Measurements from ENCODE around the gene SLC17A7.
A peak's percentile ranks its signal among the peaks of the same experiment; 100 is the strongest.

SLC17A7 gene

DNA sequence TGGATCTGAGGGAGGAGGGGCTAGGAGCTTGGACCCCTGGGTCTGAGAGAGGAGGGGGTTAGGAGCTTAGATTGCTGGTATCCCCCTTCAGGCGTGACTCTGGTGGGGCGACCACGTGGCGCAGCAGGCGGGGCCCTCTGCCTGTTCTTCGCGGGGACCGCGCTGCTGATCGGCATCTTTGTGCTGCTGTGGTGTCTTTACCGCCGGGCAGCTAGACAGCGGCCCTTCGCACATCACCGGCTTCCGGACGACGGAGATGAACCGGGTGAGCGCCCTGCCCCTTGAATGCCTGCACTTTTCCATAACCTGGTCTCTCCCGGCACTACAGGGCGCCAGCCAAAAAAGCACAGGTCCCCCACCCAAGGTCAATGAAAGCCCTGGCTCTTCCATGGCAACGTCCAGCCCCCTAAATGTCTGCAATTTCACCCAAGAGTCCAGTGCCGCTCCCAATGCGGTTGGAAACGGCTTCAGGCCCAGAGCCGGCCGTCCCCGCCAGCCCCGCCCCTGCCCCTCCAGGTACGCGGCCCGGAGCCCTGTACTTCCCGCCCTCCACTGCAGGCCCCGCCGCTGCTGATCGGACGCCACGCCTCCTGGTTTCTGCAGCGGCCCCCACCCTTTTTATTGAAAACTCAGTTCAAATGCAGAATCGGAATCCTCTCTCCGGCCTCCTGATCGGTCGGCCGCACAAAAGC is 13.3 kb downstream of the SLC17A7 start:
- peak; percentile 71 for DNase-seq (ENCODE audit: low spot score)

DNA sequence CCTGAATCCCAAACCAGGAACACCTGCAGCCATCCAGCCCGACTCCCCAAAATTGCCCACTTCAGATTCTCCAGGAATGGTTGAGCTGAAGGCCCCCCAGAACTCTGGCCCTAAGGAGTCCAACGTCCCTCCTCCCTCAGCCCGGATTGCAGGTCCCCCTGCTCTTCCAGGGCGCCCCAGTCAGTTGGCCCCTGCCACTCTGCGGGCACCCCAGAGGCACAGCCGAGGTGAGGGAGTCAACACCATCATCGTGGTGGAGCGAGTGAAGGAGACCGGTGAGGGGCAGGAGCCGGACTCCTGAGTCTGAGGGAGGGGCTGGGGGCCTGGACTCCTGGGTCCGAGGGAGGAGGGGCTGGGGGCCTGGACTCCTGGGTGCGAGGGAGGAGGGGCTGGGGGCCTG is 14.0 kb downstream of the SLC17A7 start:
- DNase-seq (ENCODE audit: low spot score) = no peak

DNA sequence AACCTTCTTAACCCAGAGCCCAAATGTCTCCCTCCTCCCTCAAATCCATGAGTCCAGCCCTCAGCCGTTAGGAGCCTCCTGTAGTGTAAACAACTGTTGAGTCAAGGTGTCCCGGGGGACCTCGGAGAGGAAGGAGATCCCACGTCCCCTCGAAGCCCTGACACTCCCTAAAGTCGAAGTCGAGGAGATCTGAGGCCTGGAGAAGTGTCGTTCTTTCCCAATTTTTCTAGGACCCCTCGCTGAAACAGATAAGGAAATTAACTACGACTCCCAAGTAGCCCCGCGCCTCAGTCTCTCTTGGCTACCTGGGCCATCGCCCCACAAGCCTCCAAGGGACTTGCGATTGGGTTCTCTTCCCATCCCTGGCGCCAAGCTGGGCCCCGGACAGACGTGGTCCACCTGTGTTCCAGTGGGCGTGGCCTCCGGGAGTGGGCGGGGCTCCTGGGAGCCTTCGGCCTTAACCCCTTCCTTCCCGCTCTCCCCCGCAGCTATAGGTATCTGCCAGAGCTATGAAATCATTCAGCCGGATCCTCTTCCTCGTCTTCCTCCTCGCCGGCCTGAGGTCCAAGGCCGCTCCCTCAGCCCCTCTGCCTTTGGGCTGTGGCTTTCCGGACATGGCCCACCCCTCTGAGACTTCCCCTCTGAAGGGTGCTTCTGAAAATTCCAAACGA is 15.3 kb downstream of the SLC17A7 start:
- peak; percentile 73 for DNase-seq (ENCODE audit: low spot score)

DNA sequence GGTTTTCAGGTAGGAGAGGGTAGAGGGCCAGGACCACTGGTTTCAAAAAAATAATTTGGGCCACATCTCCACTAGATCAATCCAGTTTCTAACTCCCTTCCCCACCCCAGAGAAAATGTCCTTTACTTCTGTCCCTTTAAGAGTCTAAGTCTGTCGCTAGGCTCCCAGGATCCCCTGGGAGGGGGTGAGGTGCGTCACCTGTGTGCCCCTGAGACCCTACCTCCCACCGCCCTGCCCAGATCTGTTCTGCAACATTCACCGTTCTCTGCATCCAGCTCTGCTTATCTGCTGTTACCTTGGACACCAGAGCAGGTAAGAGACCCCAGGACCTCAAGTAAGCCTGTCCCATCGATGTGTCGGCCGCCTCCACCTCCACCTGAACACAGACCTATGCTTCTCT is 16.1 kb downstream of the SLC17A7 start, which contains the start of gene GFY:
TSS of gene GFY (plus strand) at position 211 of the 400 bp plus-strand sequence. CDS start 1,043 bp downstream, outside the sequence.
- DNase-seq (ENCODE audit: low spot score) = no peak

DNA sequence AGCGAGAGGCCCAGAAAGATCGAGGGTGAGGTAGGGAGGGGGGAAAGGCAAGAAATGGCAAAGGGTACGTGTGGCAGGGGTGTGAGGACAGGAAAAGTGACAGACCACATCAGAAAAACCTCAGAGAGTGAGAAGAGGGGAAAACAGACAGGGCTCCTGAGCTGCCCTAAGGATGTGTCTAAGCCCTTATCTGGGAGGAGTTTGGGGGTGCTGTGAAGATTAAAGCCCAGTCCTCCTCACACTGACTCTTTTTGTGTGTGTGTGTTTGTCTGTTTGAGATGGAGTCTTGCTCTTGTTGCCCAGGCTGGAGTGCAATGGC is 17.4 kb downstream of the SLC17A7 start:
- no peak for DNase-seq (ENCODE audit: low spot score)

DNA sequence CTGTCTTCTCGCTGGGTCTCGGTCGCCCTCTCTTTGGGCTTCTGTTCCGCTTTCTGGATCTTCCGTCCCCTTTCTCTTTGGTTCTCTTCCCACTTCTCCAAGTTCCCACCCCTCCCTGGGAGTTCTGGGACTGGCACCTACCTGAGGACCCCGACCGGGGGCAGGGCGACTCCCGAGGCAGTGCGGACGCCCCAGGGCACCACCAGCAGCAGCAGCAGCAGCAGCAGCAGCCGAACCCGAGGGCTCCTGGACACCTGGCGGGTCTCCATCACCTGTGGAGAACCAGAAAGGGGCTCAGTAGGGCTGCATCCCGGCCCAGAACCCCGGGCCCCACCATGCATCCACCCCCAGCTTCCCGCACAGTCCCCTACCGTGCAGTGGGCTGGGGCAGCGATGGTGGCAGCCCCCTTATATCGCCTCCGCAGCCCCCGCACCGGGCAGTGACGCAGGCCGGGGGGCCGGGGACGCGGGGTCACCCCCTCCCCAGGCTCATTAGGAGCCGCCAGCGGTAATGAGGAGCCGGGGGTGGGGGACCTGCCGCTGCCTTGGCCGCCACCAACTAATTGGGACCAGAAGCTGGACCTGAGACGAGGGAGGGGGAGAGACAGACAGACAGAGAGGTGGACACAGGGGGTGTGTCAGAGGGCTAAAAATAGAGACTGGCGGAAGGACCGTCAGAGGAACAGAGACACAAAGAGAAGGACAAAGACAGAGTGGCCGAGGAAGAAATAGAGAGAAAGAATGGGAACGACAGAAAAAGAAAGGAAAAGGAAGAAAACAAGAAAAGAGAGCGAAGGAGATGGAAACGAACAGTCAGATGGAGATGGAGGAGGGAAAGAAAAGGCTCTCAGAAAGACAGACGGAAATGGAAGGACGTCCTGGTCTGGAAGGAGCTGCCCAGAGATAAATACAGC is 18.0 kb downstream of the SLC17A7 start, which contains the start of gene PTH2:
TSS of gene PTH2 (minus strand) at position 371 of the 914 bp plus-strand sequence. CDS start at position 269, 102 bp downstream.
- DNase-seq (ENCODE audit: low spot score) = no peak

DNA sequence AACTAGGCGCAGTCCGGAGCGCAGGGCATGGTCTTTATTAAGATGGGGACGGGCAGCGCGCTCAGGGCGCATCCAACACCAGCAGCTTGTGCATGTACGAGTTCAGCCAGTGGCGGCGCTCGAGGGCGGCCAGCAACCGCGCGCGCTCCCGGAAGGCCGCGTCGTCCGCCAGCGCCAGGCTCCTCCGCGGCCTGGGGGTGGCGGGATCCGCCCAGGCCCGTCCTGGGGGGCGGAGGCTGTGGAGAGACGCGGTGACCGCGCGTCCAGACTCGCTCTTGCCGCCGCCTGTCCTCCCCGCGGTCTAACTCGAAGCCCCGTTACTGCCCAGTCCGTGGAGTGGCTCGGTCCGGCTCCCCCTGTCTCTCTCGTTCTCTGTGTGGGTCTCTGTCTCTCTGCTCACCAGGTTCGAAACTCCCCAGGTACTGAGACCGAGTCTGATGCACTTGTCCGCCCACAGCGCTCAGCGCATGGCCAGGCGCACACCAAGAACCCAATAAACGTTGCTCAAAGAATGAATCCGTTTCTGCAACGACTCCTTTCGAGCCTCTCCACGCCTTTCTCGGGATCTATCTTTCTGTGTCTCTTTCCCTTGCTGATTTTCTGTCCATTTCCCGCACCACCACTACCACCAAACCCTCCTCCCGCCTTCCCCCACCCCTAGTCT is 18.8 kb downstream of the SLC17A7 start:
- DNase-seq (ENCODE audit: low spot score) = peak; percentile 55

DNA sequence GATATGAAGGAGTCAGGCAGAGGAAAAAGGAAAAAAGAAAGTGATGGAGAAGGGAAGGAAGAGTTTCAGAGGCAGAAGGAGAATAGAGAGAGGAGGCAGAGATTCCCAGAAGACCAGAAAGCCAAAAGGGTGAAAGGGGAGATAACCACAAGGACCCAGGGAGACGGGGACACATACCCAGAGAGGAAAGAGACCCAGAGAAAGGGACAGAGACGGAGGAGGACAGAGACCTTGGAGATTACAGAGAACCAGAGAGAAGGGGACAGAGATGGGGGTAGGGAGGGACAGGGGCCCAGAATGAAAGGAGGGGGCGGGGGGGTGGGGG is 19.5 kb downstream of the SLC17A7 start:
- no peak for DNase-seq (ENCODE audit: low spot score)

DNA sequence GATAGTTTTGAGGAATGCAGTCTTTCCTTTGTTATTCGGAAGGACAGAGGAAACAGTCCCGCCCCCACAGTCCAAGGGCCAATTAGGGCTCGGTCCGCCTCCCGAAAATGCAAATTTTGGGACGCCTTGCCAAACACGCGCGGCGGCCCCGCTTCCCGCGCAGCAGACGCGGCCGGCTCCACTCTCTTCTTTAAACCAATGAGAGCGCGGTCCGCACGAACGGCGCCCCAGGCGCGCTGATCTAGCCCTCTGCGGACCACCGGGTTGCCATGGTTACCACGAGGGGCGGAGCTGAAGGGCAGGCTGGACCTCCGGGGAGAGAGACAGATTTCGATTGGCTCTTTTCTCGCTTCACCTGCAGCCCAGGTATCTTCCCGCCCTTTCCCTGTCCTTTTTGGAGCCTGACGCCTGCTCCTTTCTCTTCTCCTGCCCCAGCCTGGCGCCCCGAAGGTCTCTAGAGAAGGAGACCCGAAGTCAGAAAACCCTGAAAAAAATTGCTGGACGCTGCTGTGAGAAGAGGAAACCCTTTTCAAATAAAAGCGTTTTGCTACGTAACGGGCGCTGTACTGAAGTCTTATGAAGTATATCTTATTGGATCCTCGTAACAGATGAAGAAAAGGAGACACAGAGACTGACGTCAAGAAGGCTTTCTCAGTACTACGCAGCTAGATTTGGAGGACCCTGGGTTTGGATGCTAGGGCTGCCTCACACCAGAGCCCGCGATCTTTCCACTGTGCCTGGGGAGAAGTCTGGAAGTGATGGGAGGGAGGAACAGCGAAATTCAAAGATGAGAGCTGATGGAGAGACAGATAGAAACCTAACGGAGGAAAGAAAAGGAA is 20.1 kb downstream of the SLC17A7 start:
- DNase-seq (ENCODE audit: low spot score) = peak; percentile 94

DNA sequence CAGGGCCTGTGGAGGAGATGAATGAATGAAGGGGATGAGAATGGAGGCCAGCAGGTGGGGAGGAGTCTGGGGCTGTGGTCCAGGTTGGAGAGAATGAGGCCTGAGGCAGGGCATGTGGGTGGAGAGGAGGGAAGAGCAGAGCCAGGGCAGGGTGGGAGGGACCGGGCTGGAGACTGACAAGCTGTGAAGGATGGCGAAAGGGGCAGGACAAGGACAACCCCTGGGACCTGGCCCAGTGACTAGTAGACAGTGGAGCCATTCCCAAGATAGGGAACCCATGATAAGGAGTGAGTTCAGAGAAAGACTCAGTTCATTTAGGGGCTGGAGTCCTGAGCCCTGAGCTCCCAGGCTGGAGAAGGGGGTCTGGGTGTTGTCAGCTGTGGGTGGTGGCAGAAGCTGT is 21.1 kb downstream of the SLC17A7 start:
- no peak for DNase-seq (ENCODE audit: low spot score)

DNA sequence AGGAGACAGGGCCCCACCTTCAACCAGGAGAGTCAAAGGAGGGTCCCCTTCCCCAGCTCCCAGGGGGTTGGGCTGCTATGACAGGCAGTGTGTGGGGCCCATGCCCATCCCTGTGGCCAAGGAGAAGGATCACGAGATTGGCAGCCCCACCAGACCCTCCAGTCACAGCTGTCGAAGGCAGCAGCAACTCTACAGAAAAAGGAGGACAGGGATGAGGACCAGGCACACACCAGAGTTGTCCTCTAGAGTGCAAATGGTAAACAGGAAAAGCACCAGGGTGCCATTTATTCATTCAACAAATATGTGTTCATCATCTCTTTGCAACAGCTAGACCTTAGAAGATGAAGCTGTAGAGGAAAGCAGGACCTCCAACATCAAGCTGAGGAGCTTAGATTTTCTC is 22.2 kb downstream of the SLC17A7 start:
- DNase-seq (ENCODE audit: low spot score) = no peak

DNA sequence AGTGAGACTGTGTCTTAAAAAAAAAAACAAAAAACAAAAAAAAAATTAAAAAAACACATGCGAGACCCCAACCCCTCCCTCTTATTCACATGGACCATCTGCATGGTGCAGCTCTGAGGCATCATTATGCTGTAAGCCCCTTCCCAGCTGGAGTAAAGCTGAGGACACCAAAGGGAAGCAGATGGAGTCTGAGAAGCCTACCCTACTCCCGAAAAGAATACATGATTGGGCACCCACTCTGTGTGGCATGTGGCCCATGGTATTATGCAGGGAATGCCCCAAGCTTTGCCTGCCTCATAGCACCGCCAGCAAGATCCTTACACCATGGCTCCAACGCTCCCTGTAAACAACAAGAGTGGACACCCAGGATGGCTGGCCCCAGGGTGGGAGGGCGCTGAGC is 22.8 kb downstream of the SLC17A7 start:
- no peak for DNase-seq (ENCODE audit: low spot score)

DNA sequence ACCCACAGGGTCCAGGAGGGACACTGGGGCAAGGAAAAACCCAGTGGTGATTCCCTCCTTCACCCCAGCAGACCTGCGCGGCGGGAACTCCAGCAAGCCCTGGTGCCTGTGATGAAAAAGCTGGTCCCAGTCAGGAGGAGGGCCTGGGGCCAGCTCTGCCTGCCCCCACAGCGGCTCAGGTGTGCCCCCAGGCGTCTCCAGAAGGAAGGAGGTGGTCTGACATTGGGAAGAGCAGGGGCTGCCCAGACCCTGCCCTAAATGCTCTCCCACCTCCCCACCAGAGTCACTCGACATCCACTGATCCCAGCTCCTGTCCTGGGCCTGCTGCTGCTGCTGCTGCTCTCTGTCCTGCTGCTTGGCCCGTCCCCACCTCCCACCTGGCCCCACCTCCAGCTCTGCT is 24.2 kb downstream of the SLC17A7 start:
- DNase-seq (ENCODE audit: low spot score) = no peak

DNA sequence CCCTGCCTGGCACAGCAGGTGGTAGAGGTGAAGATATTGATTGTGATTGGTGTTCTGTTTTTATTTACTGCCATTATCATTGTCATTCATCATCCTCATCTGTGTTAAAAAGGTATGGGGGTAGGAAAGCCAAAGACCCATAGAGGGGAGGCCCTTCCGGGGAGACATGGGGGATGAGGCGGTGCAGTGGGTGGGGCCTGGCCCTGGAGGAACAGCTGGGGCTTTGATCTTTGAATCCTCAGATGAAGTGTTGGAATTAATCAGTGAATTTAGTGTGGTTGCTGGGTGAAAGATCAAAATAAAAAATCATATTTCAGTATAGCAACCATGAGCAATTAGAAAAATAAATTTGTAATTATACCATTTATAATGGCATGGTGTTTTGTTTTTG is 25.5 kb downstream of the SLC17A7 start:
- DNase-seq (ENCODE audit: low spot score) = no peak

DNA sequence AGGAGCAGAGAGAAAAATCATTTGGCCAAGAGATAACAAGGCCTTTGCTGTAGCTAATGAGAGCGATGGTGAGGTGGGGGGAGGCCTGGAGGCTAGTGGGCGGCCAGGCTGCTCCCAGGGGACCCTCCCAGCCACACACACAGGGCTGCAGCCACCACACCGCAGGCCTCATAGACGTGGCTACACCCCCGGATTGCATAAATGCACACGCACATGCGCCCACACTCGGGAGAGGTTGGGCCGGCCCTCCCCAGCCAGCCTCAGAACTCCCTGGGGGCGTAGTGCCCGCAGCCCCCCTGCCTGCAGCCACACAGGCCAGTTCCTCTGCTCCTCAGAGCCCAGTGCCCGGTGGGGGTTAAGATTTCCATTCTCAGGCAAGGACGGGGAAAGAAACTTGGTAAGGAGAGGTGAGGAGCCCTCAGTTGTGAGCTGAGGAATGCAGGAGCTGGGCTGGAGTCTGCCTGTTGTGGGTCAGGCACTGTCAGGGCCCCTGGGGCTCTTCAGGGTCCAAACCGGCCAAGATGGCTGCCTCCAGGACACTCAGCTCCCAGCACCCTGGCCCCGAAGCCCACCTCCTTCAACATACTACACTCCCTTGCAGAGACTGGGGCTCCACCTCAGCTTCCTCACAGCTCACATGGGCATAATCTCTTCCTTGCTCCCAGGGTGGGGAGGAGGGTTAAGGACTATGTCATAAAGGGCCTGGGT is 26.1 kb downstream of the SLC17A7 start:
- no peak for DNase-seq (ENCODE audit: low spot score)

DNA sequence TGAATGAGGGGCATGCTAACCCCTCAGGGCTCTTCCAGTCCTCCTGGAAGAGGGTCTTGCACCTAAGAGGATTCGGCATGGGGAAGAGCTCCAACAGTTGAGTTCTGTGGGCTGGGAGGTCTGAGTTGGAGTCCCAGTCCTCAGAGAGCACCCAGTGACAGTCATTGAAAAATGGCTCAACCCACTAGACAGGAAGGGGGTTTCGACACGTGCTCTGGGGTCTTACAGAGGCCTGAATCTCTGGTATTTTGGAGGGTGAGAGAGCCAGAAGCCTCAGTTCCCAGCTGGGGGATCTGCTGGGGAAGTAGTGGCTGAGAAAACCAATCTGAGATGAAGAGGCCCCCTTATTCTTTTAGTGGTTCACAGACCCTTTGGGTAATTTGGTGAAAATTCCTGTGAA is 27.1 kb downstream of the SLC17A7 start:
- DNase-seq (ENCODE audit: low spot score) = no peak

DNA sequence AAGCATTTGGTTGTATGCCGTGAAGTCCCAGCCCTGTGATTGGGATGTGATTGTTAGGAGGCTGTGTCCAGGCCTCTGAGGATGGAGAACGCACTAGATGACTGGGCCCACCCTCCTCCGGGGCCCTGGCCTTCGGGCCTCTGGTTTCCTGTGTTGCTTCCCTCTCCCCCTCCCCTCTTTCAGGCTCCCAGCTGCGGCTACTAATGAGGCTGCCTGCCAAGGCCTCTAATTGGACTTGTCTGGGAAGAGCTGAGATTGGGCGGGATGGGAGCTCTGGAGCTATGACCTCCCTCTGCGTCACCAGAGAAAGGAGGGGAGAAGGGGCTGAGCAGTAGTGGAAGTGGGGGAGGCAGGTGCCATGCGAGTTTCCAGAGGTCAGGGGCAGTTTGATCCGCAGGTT is 28.0 kb downstream of the SLC17A7 start:
- no peak for DNase-seq (ENCODE audit: low spot score)

DNA sequence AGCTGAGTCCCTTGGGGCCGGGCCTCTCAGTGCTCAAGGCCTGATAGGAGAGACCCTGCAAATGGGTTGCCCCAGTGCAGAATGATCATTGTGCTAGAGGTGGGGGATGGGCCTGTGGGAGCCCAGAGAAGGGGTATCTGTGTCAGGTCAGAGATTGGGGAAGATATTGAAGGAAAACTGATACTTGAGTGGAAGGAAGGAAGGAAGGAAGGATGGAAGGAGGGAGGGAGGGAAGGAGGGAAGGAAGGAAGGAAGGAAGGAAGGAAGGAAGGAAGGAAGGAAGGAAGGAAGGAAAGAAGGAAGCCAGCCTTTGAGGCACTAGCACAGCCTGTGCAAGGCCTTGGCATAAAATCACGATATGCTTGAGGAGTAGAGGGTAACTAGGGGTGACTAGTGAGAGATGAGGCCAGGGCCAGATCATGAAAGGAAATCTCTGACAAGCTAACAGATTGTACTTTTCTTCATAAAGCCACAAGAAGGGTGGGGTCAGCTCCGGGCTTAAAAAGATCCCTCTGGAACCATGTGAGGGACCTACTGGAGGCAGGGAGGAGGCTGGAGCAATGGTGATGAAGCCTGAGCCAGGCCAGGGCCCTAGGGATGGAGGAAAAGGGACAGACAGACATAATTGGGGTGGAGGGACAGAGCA is 29.5 kb downstream of the SLC17A7 start:
- no peak for DNase-seq (ENCODE audit: low spot score)

DNA sequence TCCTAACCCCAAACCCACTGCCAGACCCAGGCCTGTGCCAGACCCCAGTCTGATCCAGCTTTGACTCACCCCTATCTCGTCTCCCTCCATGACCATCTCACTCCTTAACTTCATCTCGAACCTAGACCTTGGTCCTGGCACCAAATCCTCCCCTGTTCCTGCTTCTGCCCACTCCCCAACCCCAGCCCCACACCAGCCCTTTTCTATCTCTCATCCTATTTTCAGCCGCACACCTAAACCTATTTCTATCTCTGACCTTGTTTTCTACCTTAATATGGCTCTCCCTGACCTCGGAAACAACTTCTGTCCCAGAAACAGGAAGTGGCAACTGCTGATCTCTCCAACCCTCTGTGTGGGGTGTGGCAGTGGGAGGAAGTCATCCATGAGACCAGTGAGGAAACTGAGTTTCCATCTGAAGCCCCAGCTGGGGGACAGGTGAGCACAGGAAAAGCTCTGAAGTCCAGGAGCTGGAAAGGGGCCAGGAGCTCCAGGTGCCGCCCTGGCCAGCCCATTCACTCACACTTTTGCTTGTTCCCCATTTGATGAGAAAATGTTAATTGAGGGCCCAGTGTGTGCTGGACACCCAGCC is 31.8 kb downstream of the SLC17A7 start:
- peak; percentile 4 for DNase-seq (ENCODE audit: low spot score)
